GM12878 (cell line): ENCODE data around the gene CIRBP. TPM values are rescaled to one million over a fixed set of nuclear protein-coding genes. Genes with fewer than 3 reads are reported as not detected.

Experiments
- ATAC-seq: fragments of 200-7000 bp; cut with Tn5 transposase; 3 replicates; pipeline ENCODE4 v1.9.1; 2020; ENCODE audit warnings: mild to moderate bottlenecking, moderate library complexity
- BruUV-seq: library from RNA; stranded (reverse); fragments of 400-500 nt; replicated peaks from 2 replicates; lab custom pipeline; 2021; lab: Mats Ljungman, UMichigan
- CTCF ChIA-PET: fragments of 300-600 bp; sonication (Branson Sonifier 250); formaldehyde crosslinking; extraction: SDS; loops from one replicate; lab custom pipeline; 2021; ENCODE audit warnings: inconsistent platforms; lab: Yijun Ruan, JAX
- POLR2A ChIA-PET: fragments of 350-600 bp; formaldehyde crosslinking; extraction: SDS; loops from one replicate; lab custom pipeline; 2021; ENCODE audit warnings: inconsistent platforms; lab: Charles Lee
- RAD21 ChIA-PET: fragments of 300-600 bp; sonication (Branson Sonifier 250); formaldehyde crosslinking; loops from one replicate; lab custom pipeline; 2023; ENCODE audit warnings: antibody characterized with exemption; ENCODE audit not compliant: unreplicated experiment; lab: Charles Lee
- SMC1A ChIA-PET: fragments of 300-600 bp; sonication (Branson Sonifier 250); formaldehyde crosslinking; loops from one replicate; lab custom pipeline; 2023; ENCODE audit not compliant: unreplicated experiment, uncharacterized antibody; lab: Charles Lee
- DNase-seq: peaks from one replicate; pipeline ENCODE4 v3.0.0-alpha.2; 2011; ENCODE audit warnings: low read depth, low spot score
- FAIRE-seq: peaks from 3 replicates; lab custom pipeline; 2011; peaks lifted over from hg19 to GRCh38; lab: Jason Lieb, UNC
- H2AFZ ChIP-seq: 2 replicates; pipeline ENCODE4 v1.6.0; 2011; ENCODE audit warnings: low read depth, low read length, control low read depth; ENCODE audit not compliant: control insufficient read depth
- H3K27ac ChIP-seq: 2 replicates; pipeline ENCODE4 v1.5.1; 2011; ENCODE audit warnings: control low read depth; ENCODE audit not compliant: control insufficient read depth, insufficient read depth
- H3K27me3 ChIP-seq, 2 experiments: replicated peaks in 1 of 2; 2 replicates each; pipeline versions ENCODE4 v1.6.0 to v1.6.1; 2011; ENCODE audit warnings: low read length in 1 of 2; ENCODE audit not compliant: control insufficient read depth in 2 of 2, insufficient read depth in 2 of 2
- H3K36me3 ChIP-seq, 2 experiments: 2 replicates each; pipeline ENCODE4 v1.5.1; 2011; ENCODE audit warnings: low read length in 1 of 2; ENCODE audit not compliant: control insufficient read depth in 2 of 2, insufficient read depth in 2 of 2
- H3K4me1 ChIP-seq: 2 replicates; pipeline ENCODE4 v1.6.1; 2011; ENCODE audit warnings: mild to moderate bottlenecking, low read length, moderate library complexity, mixed read lengths; ENCODE audit not compliant: control insufficient read depth, insufficient read depth
- H3K4me2 ChIP-seq: 2 replicates; pipeline ENCODE4 v1.6.0; 2011; ENCODE audit warnings: control low read depth; ENCODE audit not compliant: control insufficient read depth, insufficient read depth
- H3K4me3 ChIP-seq: fragments of 200-600 bp; sonication (generic); 2 replicates; pipeline ENCODE4 v1.5.1; 2016
- H3K79me2 ChIP-seq: 2 replicates; pipeline ENCODE4 v1.6.0; 2011; ENCODE audit warnings: low read length; ENCODE audit not compliant: control insufficient read depth, insufficient read depth
- H3K9ac ChIP-seq: 2 replicates; pipeline ENCODE4 v1.8.0; 2011; ENCODE audit warnings: low read length, control low read depth, mixed read lengths; ENCODE audit not compliant: control insufficient read depth, insufficient read depth
- H3K9me3 ChIP-seq: replicated peaks from 3 replicates; pipeline ENCODE4 v1.5.1; 2011; ENCODE audit warnings: mild to moderate bottlenecking, low read length; ENCODE audit not compliant: control insufficient read depth, insufficient read depth
- H4K20me1 ChIP-seq: 2 replicates; pipeline ENCODE4 v1.6.0; 2011; ENCODE audit not compliant: control insufficient read depth, insufficient read depth
- ASH2L ChIP-seq: fragments of 300-600, 200-600 bp; sonication (generic); IDR thresholded peaks from 2 replicates; pipeline ENCODE4 v1.6.1; 2017; ENCODE audit warnings: low read depth, mild to moderate bottlenecking, borderline replicate concordance
- ATF3 ChIP-seq: IDR thresholded peaks from 2 replicates; pipeline ENCODE4 v1.6.1; 2011; ENCODE audit warnings: low read depth, mild to moderate bottlenecking, low read length, moderate library complexity, borderline replicate concordance; ENCODE audit errors: extremely low read depth
- ATF7 ChIP-seq: fragments of 450-650 bp; IDR thresholded peaks from 2 replicates; pipeline ENCODE4 v1.6.1; 2016; ENCODE audit warnings: low read depth, mild to moderate bottlenecking
- BHLHE40 ChIP-seq, 2 experiments: fragments of 450-650 bp in 1 of 2; IDR thresholded peaks; 2 replicates each; pipeline ENCODE4 v1.6.1; 2011 to 2017; ENCODE audit warnings: low read depth in 2 of 2, borderline replicate concordance in 1 of 2, improper control_type of control experiment in 1 of 2, low read length in 1 of 2, mild to moderate bottlenecking in 1 of 2
- EED ChIP-seq: sonication (generic); IDR thresholded peaks from 2 replicates; pipeline ENCODE4 v1.6.1; 2016; ENCODE audit warnings: antibody characterized with exemption, low read depth
- EGR1 ChIP-seq, 2 experiments: IDR thresholded peaks; 1 replicate in 1 of 2; 2 replicates in 1 of 2; pipeline ENCODE4 v1.6.1; 2011 to 2012; ENCODE audit warnings: low read depth in 2 of 2, low read length in 2 of 2, borderline replicate concordance in 1 of 2, mild to moderate bottlenecking in 1 of 2, moderate library complexity in 1 of 2
- IKZF1 ChIP-seq: fragments of 450-650 bp; conservative IDR thresholded peaks from 2 replicates; pipeline ENCODE4 v1.6.1; 2017; ENCODE audit warnings: antibody characterized with exemption, mild to moderate bottlenecking
- IKZF2 ChIP-seq, 2 experiments: fragments of 450-650 bp; IDR thresholded peaks; 2 replicates each; pipeline ENCODE4 v1.6.1; 2017; ENCODE audit warnings: mild to moderate bottlenecking in 2 of 2, moderate library complexity in 2 of 2
- MEF2B ChIP-seq: fragments of 450-650 bp; IDR thresholded peaks from 2 replicates; pipeline ENCODE4 v1.6.1; 2018; ENCODE audit warnings: mild to moderate bottlenecking, moderate library complexity; ENCODE audit not compliant: partially characterized antibody, poor library complexity, severe bottlenecking
- MLLT1 ChIP-seq: fragments of 450-650 bp; IDR thresholded peaks from 2 replicates; pipeline ENCODE4 v1.6.1; 2016; ENCODE audit warnings: mild to moderate bottlenecking
- MTA2 ChIP-seq: fragments of 450-650 bp; IDR thresholded peaks from 2 replicates; pipeline ENCODE4 v1.6.1; 2016; ENCODE audit warnings: low read depth, mild to moderate bottlenecking, moderate library complexity
- MYB ChIP-seq: fragments of 150-350 bp; IDR thresholded peaks from 2 replicates; pipeline ENCODE4 v1.6.1; 2014; ENCODE audit warnings: mild to moderate bottlenecking, low read depth, low read length, borderline replicate concordance
- SPI1 ChIP-seq: IDR thresholded peaks from 2 replicates; pipeline ENCODE4 v1.6.1; 2011; ENCODE audit warnings: low read depth, mild to moderate bottlenecking, low read length, moderate library complexity, borderline replicate concordance; ENCODE audit not compliant: insufficient read depth
- SUPT20H ChIP-seq: IDR thresholded peaks from 2 replicates; pipeline ENCODE4 v1.6.1; 2011; ENCODE audit warnings: low read depth, mild to moderate bottlenecking, low read length, moderate library complexity, borderline replicate concordance; ENCODE audit not compliant: control insufficient read depth
- SUZ12 ChIP-seq: fragments of 200-600 bp; sonication (generic); IDR thresholded peaks from one replicate; pipeline ENCODE4 v1.6.1; 2018; ENCODE audit warnings: antibody characterized with exemption, mild to moderate bottlenecking; ENCODE audit not compliant: unreplicated experiment
- TCF3 ChIP-seq: IDR thresholded peaks from 2 replicates; pipeline ENCODE4 v1.6.1; 2012; ENCODE audit warnings: low read depth, mild to moderate bottlenecking, low read length, borderline replicate concordance; ENCODE audit not compliant: insufficient read depth
- WGBS: methylation state at CpG from one replicate; pipeline ENCODE4 v1.1.6; 2016; ENCODE audit warnings: low lambda C conversion rate; ENCODE audit not compliant: insufficient replicate concordance, insufficient coverage; ENCODE audit errors: missing lambda C conversion rate; 5-methylcytosine and 5-hydroxymethylcytosine counted together
- in situ Hi-C: fragments of 300-500 bp; cut with MboI; formaldehyde crosslinking; loops from 9 replicates; pipeline ENCODE4 v1.14.3; 2018; ENCODE audit warnings: mixed read lengths
- intact Hi-C: fragments of 100-400 bp; cut with micrococcal nuclease; formaldehyde crosslinking; loops from one replicate; pipeline ENCODE4 v1.14.2; 2022; ENCODE audit not compliant: unreplicated experiment
- polyA plus RNA-seq, 11 experiments: library from polyadenylated mRNA; depleted of rRNA in 4 of 11; unstranded in 6 of 11; stranded (reverse) in 5 of 11; fragments of >200 nt; fragmentation: Nextera tagmentation in 4 of 11; fragmentation: Illumina TruSeq in 1 of 11; extraction: Ambion mirVana in 4 of 11; extraction: Trizol in 1 of 11; gene quantifications; 1 replicate in 1 of 11; 2 replicates in 10 of 11; pipeline versions ENCODE4 v1.2.1 to v1.2.3, GENCODE V29; 2011 to 2016; ENCODE audit warnings: inconsistent platforms in 2 of 11, missing spikeins in 2 of 11, low read depth in 1 of 11
- total RNA-seq, 4 experiments: library from RNA; depleted of rRNA in 3 of 4; stranded (reverse); fragments of >200 nt in 3 of 4; fragmentation: Illumina TruSeq in 1 of 4; extraction: Trizol in 1 of 4; gene quantifications; 2 replicates each; pipeline versions ENCODE4 v1.2.1 to v1.2.3, GENCODE V29; 2013 to 2021
- TF ChIP-seq, protein P1 (sequence below): IDR thresholded peaks from 2 replicates; pipeline ENCODE4 v1.6.1; 2012; ENCODE audit warnings: low read depth, low read length, improper control_type of control experiment

Gene CIRBP
- total and polyA plus RNA-seq, 10 of the 15 experiments (the other 5 are each of a cell fraction or from before 2014, with no cell fraction given): 27.6 to 335 (median 229) TPM

GRCh38 chr19:1262623-1263123 lies 6.5 kb upstream of the CIRBP start:
- Histone ChIP-seq H3K9me3 (no peaks in the 10 kb centered on the region), H2AFZ (no peak overlapping the region), H4K20me1 (no peaks in the 10 kb centered on the region), H3K4me3 (peak overlapping the region; percentile 92), H3K27ac (peak overlapping the region; percentile 91), H3K79me2 (peaks cover 35% of the 10 kb centered on the region), H3K9ac (peak overlapping the region; percentile 77)
- DNase-seq: no peak
- 11% methylated on average over 15 of the region's 21 CpGs for WGBS
- ChIA-PET CTCF (interaction anchor here (1.5 to 7.2 kb wide), 3 partner anchors 9 to 20 kb away, joined by 11 to 363 read pairs (median 16); partner anchors contain the start of gene ATP5F1D), SMC1A (interaction anchor here (1.1 to 1.8 kb wide), 2 partner anchors 10 to 19 kb away, joined by 5 to 6 read pairs; no protein-coding TSS in a partner anchor), RAD21 (interaction anchor here (3.8 kb wide), 1 partner anchor 18 kb away, joined by 24 read pairs; no protein-coding TSS in a partner anchor)
- FAIRE-seq: no peak
- ATAC-seq: no peak
- intact Hi-C loops (no loop called here), in situ Hi-C loops (loop anchor here (10.0 kb wide), 1 partner anchor 822 kb away; no protein-coding TSS in a partner anchor)
- BruUV-seq: no TSS peak
- TF ChIP-seq EED: peak; percentile 37; the same call in 1 of the 2 replicates
- 0 out of 4 replicates have a peak, but pooled peaks of 1 of the 2 experiments have one; percentile 1 for TF ChIP-seq BHLHE40 (IDR thresholded peaks at IDR 0.05; ENCODE audit: borderline replicate concordance in 1 of 2, low read depth in 2 of 2, low read length in 1 of 2)
- 0 out of 4 replicates have a peak, but pooled peaks of 1 of the 2 experiments have one; percentile 24 for TF ChIP-seq IKZF2 (IDR thresholded peaks at IDR 0.05)
- TF ChIP-seq ATF3: no peak
- no peak for TF ChIP-seq MYB
- TF ChIP-seq SUZ12: no peak
- peak; percentile 16 for TF ChIP-seq MEF2B
- TF ChIP-seq TCF3: no peak
- no peak for TF ChIP-seq ATF7
- TF ChIP-seq, protein P1, sequence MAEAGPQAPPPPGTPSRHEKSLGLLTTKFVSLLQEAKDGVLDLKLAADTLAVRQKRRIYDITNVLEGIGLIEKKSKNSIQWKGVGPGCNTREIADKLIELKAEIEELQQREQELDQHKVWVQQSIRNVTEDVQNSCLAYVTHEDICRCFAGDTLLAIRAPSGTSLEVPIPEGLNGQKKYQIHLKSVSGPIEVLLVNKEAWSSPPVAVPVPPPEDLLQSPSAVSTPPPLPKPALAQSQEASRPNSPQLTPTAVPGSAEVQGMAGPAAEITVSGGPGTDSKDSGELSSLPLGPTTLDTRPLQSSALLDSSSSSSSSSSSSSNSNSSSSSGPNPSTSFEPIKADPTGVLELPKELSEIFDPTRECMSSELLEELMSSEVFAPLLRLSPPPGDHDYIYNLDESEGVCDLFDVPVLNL: no peak
- no peak for TF ChIP-seq IKZF1
- TF ChIP-seq MLLT1: peak; percentile 13; the same call in 1 of the 2 replicates
- TF ChIP-seq MTA2: 0 out of 2 replicates have a peak, but pooled peaks have one; percentile 15
- TF ChIP-seq SPI1: no peak
- peak in 1 of 2 experiments; percentile 71; a peak in 1 of 3 replicates for TF ChIP-seq EGR1 (IDR thresholded peaks at IDR 0.05; ENCODE audit: borderline replicate concordance in 1 of 2, low read depth in 2 of 2, low read length in 2 of 2)
- no peak for TF ChIP-seq SUPT20H
- no peak for TF ChIP-seq ASH2L
- TF ChIP-seq, all 136 proteins: peak for 7
- H3K27me3 ChIP-seq: no peaks in the 10 kb centered on the region
- no peaks in the 10 kb centered on the region for H3K36me3 ChIP-seq
- H3K4me1 ChIP-seq: peaks cover 62% of the 10 kb centered on the region
- POLR2A ChIA-PET: interaction anchor here (1.4 to 8.7 kb wide), 5 partner anchors 10 to 195 kb away, joined by 6 to 184 read pairs (median 11); partner anchors contain the start of genes ARHGAP45, ATP5F1D and FAM174C
- peak overlapping the region; percentile 97 for H3K4me2 ChIP-seq
